ENCODE data around the gene NOXO1. TPM values are rescaled to one million over a fixed set of nuclear protein-coding genes. Genes with fewer than 3 reads are reported as not detected.
A peak's percentile ranks its signal among the peaks of the same experiment; 100 is the strongest.

The NOXO1 gene
- total RNA-seq, 1 donor from 2014 or later, result 1.8 TPM

DNA sequence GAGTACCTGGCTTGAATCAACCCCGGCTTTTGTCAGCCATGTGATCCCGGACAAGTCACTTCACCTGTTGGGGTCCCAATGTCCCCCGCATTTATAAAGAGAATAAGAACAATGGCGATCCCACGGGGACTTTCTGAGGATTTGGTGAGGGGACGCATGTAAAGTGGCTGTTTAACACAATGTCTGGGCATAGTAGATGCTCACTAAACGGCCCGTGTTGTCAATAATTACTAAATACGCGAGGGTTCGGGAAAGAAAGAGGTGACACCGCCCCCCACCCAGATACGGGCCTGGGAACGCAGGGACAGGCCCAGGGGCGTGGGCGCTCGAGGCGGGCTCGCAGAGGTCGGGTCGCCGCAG lies 10.3 kb upstream of the NOXO1 start:
- intact Hi-C loops (cut with DNase I), result no loop called here
- peak overlapping the region; percentile 53 for H3K27ac ChIP-seq
- TF ChIP-seq, protein P1, sequence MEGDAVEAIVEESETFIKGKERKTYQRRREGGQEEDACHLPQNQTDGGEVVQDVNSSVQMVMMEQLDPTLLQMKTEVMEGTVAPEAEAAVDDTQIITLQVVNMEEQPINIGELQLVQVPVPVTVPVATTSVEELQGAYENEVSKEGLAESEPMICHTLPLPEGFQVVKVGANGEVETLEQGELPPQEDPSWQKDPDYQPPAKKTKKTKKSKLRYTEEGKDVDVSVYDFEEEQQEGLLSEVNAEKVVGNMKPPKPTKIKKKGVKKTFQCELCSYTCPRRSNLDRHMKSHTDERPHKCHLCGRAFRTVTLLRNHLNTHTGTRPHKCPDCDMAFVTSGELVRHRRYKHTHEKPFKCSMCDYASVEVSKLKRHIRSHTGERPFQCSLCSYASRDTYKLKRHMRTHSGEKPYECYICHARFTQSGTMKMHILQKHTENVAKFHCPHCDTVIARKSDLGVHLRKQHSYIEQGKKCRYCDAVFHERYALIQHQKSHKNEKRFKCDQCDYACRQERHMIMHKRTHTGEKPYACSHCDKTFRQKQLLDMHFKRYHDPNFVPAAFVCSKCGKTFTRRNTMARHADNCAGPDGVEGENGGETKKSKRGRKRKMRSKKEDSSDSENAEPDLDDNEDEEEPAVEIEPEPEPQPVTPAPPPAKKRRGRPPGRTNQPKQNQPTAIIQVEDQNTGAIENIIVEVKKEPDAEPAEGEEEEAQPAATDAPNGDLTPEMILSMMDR (IDR thresholded peaks at IDR 0.05), result no peak
- ATAC-seq (no peak), DNase-seq (no peak)
- H3K4me1 ChIP-seq, result peaks cover 16% of the 10 kb centered on the region
- H3K27me3 ChIP-seq, result peaks cover 27% of the 10 kb centered on the region
- peaks cover 7% of the 10 kb centered on the region for H3K36me3 ChIP-seq
- peak overlapping the region; percentile 41 for H3K4me3 ChIP-seq
- H3K9me3 ChIP-seq, result no peaks in the 10 kb centered on the region

DNA sequence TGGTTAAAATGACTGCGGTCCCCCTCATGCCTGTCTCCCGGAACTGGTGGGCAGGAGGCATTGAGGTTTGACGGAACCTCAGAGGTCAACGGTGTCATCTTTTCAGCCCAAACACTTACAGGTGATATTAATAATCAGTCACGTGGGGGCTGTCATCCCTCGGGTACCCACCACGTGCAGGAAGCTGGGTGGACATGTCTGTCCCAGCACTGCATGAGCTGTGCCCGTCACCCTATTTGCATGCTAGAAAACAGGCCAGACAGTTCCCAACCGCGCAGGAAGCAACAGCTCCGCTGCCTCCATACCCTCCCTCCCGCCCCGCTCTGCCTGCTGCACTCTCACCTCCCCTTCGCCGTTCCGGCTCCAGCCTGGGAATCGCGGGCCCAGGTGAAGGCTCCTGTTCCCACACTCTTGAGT lies 9.9 kb upstream of the NOXO1 start:
- ATAC-seq (no peak), DNase-seq (no peak)
- H3K9me3 ChIP-seq, result no peaks in the 10 kb centered on the region
- peaks cover 10% of the 10 kb centered on the region for H3K36me3 ChIP-seq
- H3K27ac ChIP-seq, result no peak overlapping the region
- intact Hi-C loops (cut with DNase I), result no loop called here
- TF ChIP-seq, protein P1 (IDR thresholded peaks at IDR 0.05), result no peak
- peak overlapping the region; percentile 41 for H3K4me3 ChIP-seq
- H3K27me3 ChIP-seq, result peaks cover 27% of the 10 kb centered on the region
- peaks cover 16% of the 10 kb centered on the region for H3K4me1 ChIP-seq

DNA sequence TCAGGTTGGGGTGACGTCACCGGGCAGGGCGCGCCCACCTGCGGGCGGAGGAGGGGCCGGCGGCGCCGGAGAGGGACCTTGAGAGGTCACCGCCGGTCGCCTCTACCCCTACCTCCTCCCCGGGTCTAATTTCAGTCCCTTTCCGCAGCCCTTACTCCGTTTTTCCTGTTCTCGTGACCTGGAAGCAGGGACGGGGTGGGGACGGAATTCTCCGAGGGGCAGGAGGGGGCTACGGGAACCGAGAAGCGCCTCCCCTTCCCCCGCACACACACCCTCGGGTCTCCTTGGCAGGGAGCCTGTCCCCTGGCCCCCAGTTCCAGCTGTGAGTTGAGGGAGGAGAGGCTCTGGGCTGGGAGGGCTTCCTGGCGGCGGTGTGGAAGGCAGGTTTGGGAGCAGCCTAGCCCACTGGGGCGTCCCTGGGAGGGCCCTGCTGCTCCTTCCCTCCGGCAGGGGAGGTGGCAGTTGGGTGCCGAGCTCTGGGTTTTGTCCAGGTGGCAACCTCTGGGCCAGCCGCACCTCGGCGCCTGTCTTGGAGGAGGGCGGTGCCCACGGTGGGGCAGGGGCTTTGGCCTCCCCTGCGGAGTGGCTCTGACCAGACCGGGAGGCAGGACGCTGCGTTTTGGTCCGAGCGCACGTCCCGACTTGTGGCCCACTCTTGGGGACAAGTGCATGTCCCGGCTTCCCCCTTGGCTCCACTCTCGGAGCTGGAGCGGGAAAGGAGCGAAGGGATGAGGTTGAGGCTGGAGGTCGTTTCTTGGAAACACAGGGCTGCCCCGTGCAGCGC lies 9.3 kb upstream of the NOXO1 start:
- ATAC-seq (no peak), DNase-seq (no peak)
- Histone ChIP-seq H3K4me1 (peaks cover 16% of the 10 kb centered on the region), H3K27ac (no peak overlapping the region), H3K4me3 (peak overlapping the region; percentile 41), H3K36me3 (peaks cover 16% of the 10 kb centered on the region), H3K27me3 (peaks cover 27% of the 10 kb centered on the region), H3K9me3 (no peaks in the 10 kb centered on the region)
- intact Hi-C loops (cut with DNase I), result no loop called here
- TF ChIP-seq, protein P1 (IDR thresholded peaks at IDR 0.05), result no peak

GRCh38 chr16:1990101-1990350 lies 8.8 kb upstream of the NOXO1 start:
- H3K27me3 ChIP-seq, result peaks cover 27% of the 10 kb centered on the region
- no peak for DNase-seq

GRCh38 chr16:1989209-1990100 lies 8.2 kb upstream of the NOXO1 start, which contains the start of gene SYNGR3:
Gene SYNGR3, plus strand, starts transcription at chr16:1989970. Its CDS starts 133 bp downstream, at chr16:1990103.
- Histone ChIP-seq H3K27me3 (peaks cover 27% of the 10 kb centered on the region), H3K4me3 (peak within 1 kb of the TSS; percentile 41), H3K27ac (no peak within 1 kb of the TSS), H3K4me1 (peaks cover 27% of the 10 kb centered on the region), H3K9me3 (no peaks in the 10 kb centered on the region), H3K36me3 (peaks cover 20% of the 10 kb centered on the region)
- intact Hi-C loops (cut with DNase I), result no loop called here
- TF ChIP-seq, protein P1 (IDR thresholded peaks at IDR 0.05), result no peak
- ATAC-seq (no peak), DNase-seq (no peak)

More at GRCh38 chr16:1990101-1990350, 8.8 kb upstream of the NOXO1 start:
- H3K9me3 ChIP-seq, result no peaks in the 10 kb centered on the region
- intact Hi-C loops (cut with DNase I), result no loop called here
- H3K4me1 ChIP-seq, result peaks cover 21% of the 10 kb centered on the region
- H3K27ac ChIP-seq, result no peak overlapping the region
- TF ChIP-seq, protein P1 (IDR thresholded peaks at IDR 0.05), result no peak
- ATAC-seq, result no peak
- H3K36me3 ChIP-seq, result peaks cover 20% of the 10 kb centered on the region
- no peak overlapping the region for H3K4me3 ChIP-seq
